Measurements from ENCODE around the gene DNAJC27. TPM values are rescaled to one million over a fixed set of nuclear protein-coding genes. Genes with fewer than 3 reads are reported as not detected.
A peak's percentile ranks its signal among the peaks of the same experiment; 100 is the strongest.

DNAJC27 gene
- total and polyA plus RNA-seq, 7 donors, result 3.3 to 8.2 (median 7.1) TPM

DNA sequence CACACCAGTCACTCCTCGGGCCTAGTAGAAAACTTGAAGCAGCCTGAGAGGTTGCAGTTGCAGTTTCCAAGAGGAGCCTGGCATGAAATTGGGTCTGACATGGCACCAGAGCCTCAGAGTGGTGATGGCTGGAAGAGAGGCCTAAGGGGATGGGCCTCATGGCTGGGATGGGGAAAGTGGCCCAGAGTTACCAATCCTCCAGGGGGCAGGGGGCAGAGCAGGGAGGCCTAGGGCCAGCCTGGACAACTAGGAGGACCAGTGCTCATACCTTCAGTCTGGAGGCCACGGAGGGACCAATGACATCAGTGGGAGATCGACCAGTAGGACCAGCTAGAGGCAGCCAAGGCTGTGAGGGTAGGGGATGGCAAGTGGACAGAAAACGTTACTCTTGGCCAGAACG, 36.6 kb downstream of the DNAJC27 start:
- no peak overlapping the region for H3K4me3 ChIP-seq
- DNase-seq (no peak), ATAC-seq (no peak)
- 81 to 88% (median 83%) methylated on average over 5 of the region's 5 CpGs for WGBS, 3 donors
- no peaks in the 10 kb centered on the region for H3K36me3 ChIP-seq (ENCODE audit: insufficient read depth in 1 of 2, low read depth in 1 of 2)
- intact Hi-C loops (cut with DNase I), result no loop called here
- H3K9me3 ChIP-seq, result no peaks in the 10 kb centered on the region
- no peak overlapping the region for H3K27ac ChIP-seq
- TF ChIP-seq, protein P1, sequence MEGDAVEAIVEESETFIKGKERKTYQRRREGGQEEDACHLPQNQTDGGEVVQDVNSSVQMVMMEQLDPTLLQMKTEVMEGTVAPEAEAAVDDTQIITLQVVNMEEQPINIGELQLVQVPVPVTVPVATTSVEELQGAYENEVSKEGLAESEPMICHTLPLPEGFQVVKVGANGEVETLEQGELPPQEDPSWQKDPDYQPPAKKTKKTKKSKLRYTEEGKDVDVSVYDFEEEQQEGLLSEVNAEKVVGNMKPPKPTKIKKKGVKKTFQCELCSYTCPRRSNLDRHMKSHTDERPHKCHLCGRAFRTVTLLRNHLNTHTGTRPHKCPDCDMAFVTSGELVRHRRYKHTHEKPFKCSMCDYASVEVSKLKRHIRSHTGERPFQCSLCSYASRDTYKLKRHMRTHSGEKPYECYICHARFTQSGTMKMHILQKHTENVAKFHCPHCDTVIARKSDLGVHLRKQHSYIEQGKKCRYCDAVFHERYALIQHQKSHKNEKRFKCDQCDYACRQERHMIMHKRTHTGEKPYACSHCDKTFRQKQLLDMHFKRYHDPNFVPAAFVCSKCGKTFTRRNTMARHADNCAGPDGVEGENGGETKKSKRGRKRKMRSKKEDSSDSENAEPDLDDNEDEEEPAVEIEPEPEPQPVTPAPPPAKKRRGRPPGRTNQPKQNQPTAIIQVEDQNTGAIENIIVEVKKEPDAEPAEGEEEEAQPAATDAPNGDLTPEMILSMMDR (IDR thresholded peaks at IDR 0.05), result no peak
- H3K27me3 ChIP-seq (ENCODE audit: insufficient read depth in 3 of 3, low read length in 2 of 3), result no peaks in the 10 kb centered on the region
- H3K4me1 ChIP-seq, result peaks cover 6% of the 10 kb centered on the region

- H3K36me3 ChIP-seq (ENCODE audit: insufficient read depth in 1 of 2, low read depth in 1 of 2), result no peaks in the 10 kb centered on the region
- H3K27me3 ChIP-seq (ENCODE audit: insufficient read depth in 3 of 3, low read length in 2 of 3), result no peaks in the 10 kb centered on the region
- H3K4me3 ChIP-seq, result no peak overlapping the region
- H3K9me3 ChIP-seq, result no peaks in the 10 kb centered on the region
- intact Hi-C loops (cut with DNase I), result no loop called here
- DNase-seq (no peak), ATAC-seq (no peak)
- H3K4me1 ChIP-seq, result peaks cover 6% of the 10 kb centered on the region
- 76 to 82% (median 79%) methylated on average over 5 of the region's 5 CpGs for WGBS, 3 donors
- TF ChIP-seq, protein P1 (IDR thresholded peaks at IDR 0.05), result no peak
- H3K27ac ChIP-seq, result no peak overlapping the region
These were observed 39.0 kb downstream of the DNAJC27 start for GRCh38 chr2:24932715-24933114.

DNA sequence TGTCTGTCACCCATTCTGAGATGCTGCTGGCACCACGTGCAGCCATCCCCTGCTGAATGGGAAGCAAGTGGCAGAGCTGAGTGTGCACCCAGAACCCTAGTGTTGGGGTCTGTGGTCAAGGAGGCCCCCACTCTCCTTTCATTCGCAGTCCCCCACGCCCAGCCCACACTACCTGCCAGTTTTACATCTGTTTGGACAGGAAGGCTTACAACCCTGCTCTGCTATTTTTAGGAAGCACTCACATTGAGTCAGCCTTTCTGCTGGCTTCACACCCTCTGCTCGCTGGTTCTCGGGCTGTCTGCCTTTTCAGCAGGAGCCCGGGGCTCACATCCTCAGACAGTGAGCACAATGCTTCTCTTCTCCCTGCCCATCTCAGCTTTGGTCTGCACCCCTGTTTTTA, 41.0 kb downstream of the DNAJC27 start:
- WGBS, 3 donors, result 24 to 42% (median 27%) methylated on average over 6 of the region's 6 CpGs
- intact Hi-C loops (cut with DNase I), result no loop called here
- ATAC-seq, result peak; percentile 79 to 89 (median 84)

GRCh38 chr2:24929230-24929629, 42.5 kb downstream of the DNAJC27 start:
- ATAC-seq (no peak), DNase-seq (no peak)
- Histone ChIP-seq H3K4me3 (no peak overlapping the region), H3K36me3 (ENCODE audit: insufficient read depth in 1 of 2, low read depth in 1 of 2) (no peaks in the 10 kb centered on the region), H3K27me3 (ENCODE audit: insufficient read depth in 3 of 3, low read length in 2 of 3) (no peaks in the 10 kb centered on the region), H3K27ac (no peak overlapping the region), H3K4me1 (peaks cover 13% of the 10 kb centered on the region), H3K9me3 (no peaks in the 10 kb centered on the region)
- TF ChIP-seq, protein P1 (IDR thresholded peaks at IDR 0.05), result no peak
- intact Hi-C loops (cut with DNase I), result no loop called here
- 92 to 99% (median 93%) methylated on average over 3 of the region's 3 CpGs for WGBS, 3 donors

More for the DNA sequence above, 41.0 kb downstream of the DNAJC27 start:
- TF ChIP-seq, protein P1 (IDR thresholded peaks at IDR 0.05), result no peak
- no peaks in the 10 kb centered on the region for H3K36me3 ChIP-seq (ENCODE audit: insufficient read depth in 1 of 2, low read depth in 1 of 2)
- no peak for DNase-seq
- no peaks in the 10 kb centered on the region for H3K9me3 ChIP-seq
- no peaks in the 10 kb centered on the region for H3K27me3 ChIP-seq (ENCODE audit: insufficient read depth in 3 of 3, low read length in 2 of 3)
- peaks cover 13% of the 10 kb centered on the region for H3K4me1 ChIP-seq
- H3K4me3 ChIP-seq, result no peak overlapping the region
- H3K27ac ChIP-seq, result no peak overlapping the region

DNA sequence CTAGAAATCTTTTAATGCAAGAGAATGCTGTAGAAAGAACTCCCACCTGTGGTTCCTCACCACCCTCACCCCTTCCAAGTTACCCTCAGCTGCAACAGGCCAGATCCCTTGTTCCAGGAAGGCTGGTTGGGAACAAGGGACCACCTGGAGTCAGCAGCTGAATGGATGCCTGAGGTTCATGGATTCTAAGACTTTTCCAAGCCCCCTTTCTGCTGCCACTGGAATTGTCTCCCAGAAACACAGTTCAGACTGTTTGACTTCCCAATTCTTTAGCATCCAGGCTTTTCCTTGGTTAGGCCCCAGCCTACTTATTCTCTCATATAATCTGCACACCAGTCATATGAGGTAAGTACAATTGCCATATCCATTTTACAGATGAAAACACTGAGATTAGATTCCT, 43.7 kb downstream of the DNAJC27 start:
- DNase-seq (no peak), ATAC-seq (no peak)
- intact Hi-C loops (cut with DNase I), result no loop called here
- Histone ChIP-seq H3K27ac (no peak overlapping the region), H3K4me1 (peaks cover 13% of the 10 kb centered on the region), H3K36me3 (ENCODE audit: insufficient read depth in 1 of 2, low read depth in 1 of 2) (no peaks in the 10 kb centered on the region), H3K9me3 (no peaks in the 10 kb centered on the region), H3K4me3 (no peak overlapping the region), H3K27me3 (ENCODE audit: insufficient read depth in 3 of 3, low read length in 2 of 3) (no peaks in the 10 kb centered on the region)
- TF ChIP-seq, protein P1 (IDR thresholded peaks at IDR 0.05), result no peak

Data from psoas muscle (tissue), 8 donors.